Osteoblast (primary cell): ENCODE results near the gene SLIT3. TPM values are rescaled to one million over a fixed set of nuclear protein-coding genes. Genes with fewer than 3 reads are reported as not detected.

Source experiments
- DNase-seq: peaks from one replicate; pipeline ENCODE4 v3.0.0; 2011; ENCODE audit warnings: low spot score, mixed read lengths; ENCODE audit not compliant: insufficient read length; ENCODE audit errors: missing footprints
- H2AFZ ChIP-seq: 2 replicates; pipeline ENCODE4 v1.6.0; 2011; ENCODE audit warnings: mild to moderate bottlenecking, low read length
- H3K27ac ChIP-seq: 2 replicates; pipeline ENCODE4 v1.5.1; 2011; ENCODE audit warnings: mild to moderate bottlenecking, low read depth, low read length, moderate library complexity
- H3K27me3 ChIP-seq: 2 replicates; pipeline ENCODE4 v1.6.0; 2012; ENCODE audit warnings: mild to moderate bottlenecking, control low read depth, inconsistent platforms, low read length, moderate library complexity; ENCODE audit not compliant: insufficient read depth
- H3K36me3 ChIP-seq: 2 replicates; pipeline ENCODE4 v1.5.1; 2011; ENCODE audit warnings: mild to moderate bottlenecking, low read length, control low read depth, moderate library complexity; ENCODE audit not compliant: insufficient read depth
- H3K4me1 ChIP-seq: 2 replicates; pipeline ENCODE4 v1.5.1; 2011; ENCODE audit warnings: mild to moderate bottlenecking, low read length, control low read depth, moderate library complexity; ENCODE audit not compliant: insufficient read depth
- H3K4me2 ChIP-seq: 2 replicates; pipeline ENCODE4 v1.6.0; 2011; ENCODE audit warnings: mild to moderate bottlenecking, low read length; ENCODE audit not compliant: insufficient read depth
- H3K4me3 ChIP-seq: fragments of 200-600 bp; sonication (generic); 3 replicates; pipeline ENCODE4 v1.5.1; 2012; ENCODE audit warnings: mild to moderate bottlenecking, low read length, inconsistent platforms; ENCODE audit not compliant: insufficient read depth
- H3K79me2 ChIP-seq: 2 replicates; pipeline ENCODE4 v1.6.0; 2012; ENCODE audit warnings: mild to moderate bottlenecking, low read length, control low read depth, inconsistent platforms; ENCODE audit not compliant: insufficient read depth
- H3K9me3 ChIP-seq: 2 replicates; pipeline ENCODE4 v1.5.1; 2011; ENCODE audit warnings: low read depth, low read length, control low read depth
- H4K20me1 ChIP-seq: 2 replicates; pipeline ENCODE4 v1.6.0; 2012; ENCODE audit warnings: mild to moderate bottlenecking, low read length, control low read depth; ENCODE audit not compliant: insufficient read depth
- total RNA-seq: library from RNA; depleted of rRNA; stranded (reverse); fragments of >200 nt; gene quantifications from 2 replicates; pipeline ENCODE4 v1.2.3, GENCODE V29; 2012
- TF ChIP-seq, protein P1 (sequence below): IDR thresholded peaks from 2 replicates; pipeline ENCODE4 v1.5.1; 2011; ENCODE audit warnings: mild to moderate bottlenecking, low read depth, low read length, moderate library complexity; ENCODE audit errors: extremely low read depth

Gene SLIT3
- total RNA-seq, 1 donor = 37.6 TPM

DNA sequence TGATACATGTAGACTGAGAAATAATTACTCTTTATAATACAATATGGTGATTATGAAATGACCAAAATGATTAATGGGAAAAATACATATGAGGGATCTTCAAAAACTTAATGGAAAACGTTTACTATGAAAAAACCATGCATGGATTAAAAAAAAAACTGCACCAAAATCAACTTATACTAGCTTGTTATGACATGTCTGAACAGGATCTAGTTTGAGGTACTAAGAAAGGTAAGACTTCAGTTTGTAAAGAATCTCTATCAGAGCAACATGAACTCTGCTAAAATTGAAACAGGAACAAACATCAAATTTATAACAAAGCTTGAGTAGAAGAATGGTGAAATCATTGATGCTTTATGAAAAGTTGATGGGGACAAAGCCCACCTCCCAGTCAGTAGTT is 178.0 kb downstream of the SLIT3 start:
- Histone ChIP-seq H2AFZ (no peak overlapping the region), H3K36me3 (no peaks in the 10 kb centered on the region), H4K20me1 (no peaks in the 10 kb centered on the region), H3K9me3 (no peaks in the 10 kb centered on the region), H3K4me3 (no peak overlapping the region), H3K4me2 (no peak overlapping the region), H3K79me2 (no peaks in the 10 kb centered on the region), H3K4me1 (peaks cover 32% of the 10 kb centered on the region), H3K27ac (no peak overlapping the region), H3K27me3 (no peaks in the 10 kb centered on the region)
- DNase-seq = no peak
- TF ChIP-seq, protein P1, sequence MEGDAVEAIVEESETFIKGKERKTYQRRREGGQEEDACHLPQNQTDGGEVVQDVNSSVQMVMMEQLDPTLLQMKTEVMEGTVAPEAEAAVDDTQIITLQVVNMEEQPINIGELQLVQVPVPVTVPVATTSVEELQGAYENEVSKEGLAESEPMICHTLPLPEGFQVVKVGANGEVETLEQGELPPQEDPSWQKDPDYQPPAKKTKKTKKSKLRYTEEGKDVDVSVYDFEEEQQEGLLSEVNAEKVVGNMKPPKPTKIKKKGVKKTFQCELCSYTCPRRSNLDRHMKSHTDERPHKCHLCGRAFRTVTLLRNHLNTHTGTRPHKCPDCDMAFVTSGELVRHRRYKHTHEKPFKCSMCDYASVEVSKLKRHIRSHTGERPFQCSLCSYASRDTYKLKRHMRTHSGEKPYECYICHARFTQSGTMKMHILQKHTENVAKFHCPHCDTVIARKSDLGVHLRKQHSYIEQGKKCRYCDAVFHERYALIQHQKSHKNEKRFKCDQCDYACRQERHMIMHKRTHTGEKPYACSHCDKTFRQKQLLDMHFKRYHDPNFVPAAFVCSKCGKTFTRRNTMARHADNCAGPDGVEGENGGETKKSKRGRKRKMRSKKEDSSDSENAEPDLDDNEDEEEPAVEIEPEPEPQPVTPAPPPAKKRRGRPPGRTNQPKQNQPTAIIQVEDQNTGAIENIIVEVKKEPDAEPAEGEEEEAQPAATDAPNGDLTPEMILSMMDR = no peak

DNA sequence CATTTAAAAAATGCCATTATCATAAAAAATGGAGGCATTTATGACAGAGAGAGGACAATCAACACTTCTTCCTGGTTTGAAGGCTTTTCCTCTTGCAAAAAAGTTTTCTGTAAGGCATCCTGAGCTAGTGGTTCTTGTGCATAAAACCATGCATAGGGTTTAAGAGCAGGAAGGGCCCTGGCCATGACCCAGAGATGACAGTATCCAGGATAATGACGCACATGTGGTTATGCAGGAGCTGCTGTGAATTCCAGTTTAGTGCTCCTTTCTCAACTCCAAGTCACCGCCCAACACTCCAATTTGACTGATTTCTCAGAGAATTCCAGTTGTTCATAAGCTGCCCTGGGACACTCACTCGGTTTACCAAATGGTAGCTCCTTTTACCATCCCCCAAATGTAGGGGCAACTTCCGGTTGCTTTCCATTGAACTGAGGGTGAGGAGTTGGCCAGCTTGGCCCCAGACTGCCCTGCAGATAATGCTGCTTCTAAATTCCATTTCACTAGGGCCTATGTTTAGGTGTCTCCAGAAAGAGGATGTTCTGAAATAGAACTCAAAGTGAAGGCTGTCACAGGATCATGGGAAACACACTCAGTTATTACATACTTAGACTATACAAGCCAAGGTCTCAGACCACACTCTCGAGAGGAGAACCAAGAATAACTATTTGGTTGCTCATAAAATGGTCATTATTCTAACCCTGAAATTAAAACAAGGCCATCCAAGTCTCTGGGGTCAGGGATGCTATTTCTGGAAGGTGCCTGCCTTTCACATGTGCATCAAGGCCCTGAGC is 179.1 kb downstream of the SLIT3 start:
- H3K27ac ChIP-seq = peak overlapping the region; percentile 84
- H3K27me3 ChIP-seq = no peaks in the 10 kb centered on the region
- TF ChIP-seq, protein P1 = no peak
- H3K36me3 ChIP-seq = no peaks in the 10 kb centered on the region
- H3K4me1 ChIP-seq = peaks cover 26% of the 10 kb centered on the region
- no peaks in the 10 kb centered on the region for H4K20me1 ChIP-seq
- H2AFZ ChIP-seq = no peak overlapping the region
- no peaks in the 10 kb centered on the region for H3K9me3 ChIP-seq
- peak overlapping the region; percentile 18 for H3K4me2 ChIP-seq
- H3K79me2 ChIP-seq = no peaks in the 10 kb centered on the region
- peak; percentile 80 for DNase-seq
- no peak overlapping the region for H3K4me3 ChIP-seq

DNA sequence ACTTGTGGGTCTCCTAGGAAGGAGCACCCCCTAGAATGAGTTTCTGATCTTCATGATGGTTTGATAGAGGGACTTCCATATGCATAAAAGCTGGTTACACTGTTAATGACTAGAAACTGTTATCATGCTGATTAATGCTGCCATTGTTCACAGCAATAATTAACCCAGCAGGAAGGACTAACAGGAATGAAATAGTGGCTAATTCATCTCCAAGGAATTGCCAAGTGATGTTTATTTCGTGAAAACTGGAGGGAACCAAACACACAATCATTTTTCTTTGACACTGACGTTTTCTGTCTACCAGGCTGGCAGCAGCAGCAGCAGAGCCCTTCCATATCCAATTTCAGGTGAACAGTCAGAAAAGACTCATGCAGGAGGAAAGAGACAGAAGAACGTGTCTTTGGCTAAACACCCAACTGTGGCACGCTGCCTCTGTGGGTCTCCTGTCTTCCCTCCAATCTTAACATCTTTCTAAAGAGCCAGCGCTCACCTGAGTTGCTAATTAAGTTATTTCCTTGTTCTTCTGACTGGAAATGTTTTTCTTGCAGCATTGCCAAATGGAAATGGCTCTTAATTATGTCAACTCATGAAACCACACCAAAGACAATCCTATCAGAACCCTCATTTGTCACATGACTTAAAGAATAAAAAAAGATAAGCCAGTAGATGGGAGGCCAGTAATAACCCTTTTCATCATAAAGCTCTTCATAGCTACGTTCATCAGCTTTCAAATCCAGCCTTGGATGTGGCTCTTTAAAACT is 181.5 kb downstream of the SLIT3 start:
- Histone ChIP-seq H3K4me1 (peaks cover 15% of the 10 kb centered on the region), H4K20me1 (peaks cover under 1% of the 10 kb centered on the region), H3K4me2 (no peak overlapping the region), H3K4me3 (no peak overlapping the region), H3K79me2 (no peaks in the 10 kb centered on the region), H3K27me3 (no peaks in the 10 kb centered on the region), H3K36me3 (no peaks in the 10 kb centered on the region), H3K9me3 (no peaks in the 10 kb centered on the region), H3K27ac (no peak overlapping the region), H2AFZ (no peak overlapping the region)
- TF ChIP-seq, protein P1 = no peak
- no peak for DNase-seq

DNA sequence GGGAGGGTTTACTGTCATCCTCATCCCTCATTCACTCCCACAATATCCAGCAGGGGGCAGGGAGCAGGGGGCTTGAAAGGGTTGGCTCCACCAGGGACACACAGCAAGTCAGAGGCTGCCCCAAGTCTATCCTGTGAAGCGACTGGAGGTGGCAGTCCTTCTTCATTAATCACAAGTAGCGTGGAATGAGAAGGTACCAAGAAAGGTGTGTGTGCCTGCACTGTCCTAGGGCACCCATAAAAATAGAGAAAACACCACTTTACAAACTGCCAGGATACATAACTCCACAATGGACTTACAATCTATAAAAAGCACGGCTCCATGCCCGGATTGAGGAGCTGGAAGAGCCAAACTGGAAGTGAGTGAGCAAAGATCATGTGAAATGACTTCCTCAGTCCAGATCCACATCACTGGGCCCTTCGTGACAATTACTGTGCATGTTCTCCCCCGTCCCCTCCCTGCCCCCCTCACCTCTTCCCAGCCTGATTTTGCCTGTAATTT is 183.9 kb downstream of the SLIT3 start:
- Histone ChIP-seq H3K9me3 (no peaks in the 10 kb centered on the region), H3K79me2 (no peaks in the 10 kb centered on the region), H3K4me3 (no peak overlapping the region), H3K36me3 (no peaks in the 10 kb centered on the region), H3K4me2 (no peak overlapping the region), H3K4me1 (peaks cover 9% of the 10 kb centered on the region), H3K27me3 (no peaks in the 10 kb centered on the region), H3K27ac (no peak overlapping the region), H2AFZ (no peak overlapping the region), H4K20me1 (peaks cover 2% of the 10 kb centered on the region)
- TF ChIP-seq, protein P1 = peak; percentile 27
- DNase-seq = no peak
